Liver (tissue), 3 donors: ENCODE measurements around the gene PAX8.

Experiments
- EGR1 ChIP-seq, 2 donors: IDR thresholded peaks; 2 replicates each; pipeline ENCODE4 v1.6.1; 2016 to 2018; ENCODE audit warnings: antibody characterized with exemption in 2 of 2, low read depth in 2 of 2
- FOXA1 ChIP-seq: IDR thresholded peaks from 2 replicates; pipeline ENCODE4 v1.6.1; 2016; ENCODE audit warnings: antibody characterized with exemption
- GABPA ChIP-seq, 2 donors: IDR thresholded peaks in 1 of 2; conservative IDR thresholded peaks in 1 of 2; 2 replicates each; pipeline ENCODE4 v1.6.1; 2016; ENCODE audit warnings: antibody characterized with exemption in 2 of 2, mild to moderate bottlenecking in 1 of 2, moderate library complexity in 1 of 2
- HNF4A ChIP-seq, 2 donors: conservative IDR thresholded peaks; 2 replicates each; pipeline ENCODE4 v1.6.1; 2016; ENCODE audit warnings: antibody characterized with exemption in 2 of 2, mild to moderate bottlenecking in 2 of 2
- RAD21 ChIP-seq, 2 donors: IDR thresholded peaks; 2 replicates each; pipeline ENCODE4 v1.6.1; 2016; ENCODE audit warnings: antibody characterized with exemption in 2 of 2, mild to moderate bottlenecking in 2 of 2
- SP1 ChIP-seq: IDR thresholded peaks from 2 replicates; pipeline ENCODE4 v1.6.1; 2018; ENCODE audit warnings: antibody characterized with exemption, mild to moderate bottlenecking
- TAF1 ChIP-seq: conservative IDR thresholded peaks from 2 replicates; pipeline ENCODE4 v1.6.1; 2016; ENCODE audit warnings: antibody characterized with exemption, mild to moderate bottlenecking
- YY1 ChIP-seq: IDR thresholded peaks from 2 replicates; pipeline ENCODE4 v1.6.1; 2016; ENCODE audit warnings: antibody characterized with exemption, mild to moderate bottlenecking
- TF ChIP-seq, protein P1 (sequence below): fragments of 150-350 bp; IDR thresholded peaks from 2 replicates; pipeline ENCODE4 v1.5.1; 2017; ENCODE audit warnings: improper control_type of control experiment, low read depth, low read length; ENCODE audit not compliant: missing input control
- TF ChIP-seq, protein P2 (sequence below): IDR thresholded peaks from 2 replicates; pipeline ENCODE4 v1.6.1; 2016; ENCODE audit warnings: antibody characterized with exemption
- TF ChIP-seq, protein P3 (sequence below): IDR thresholded peaks from 2 replicates; pipeline ENCODE4 v1.6.1; 2016; ENCODE audit warnings: antibody characterized with exemption
- TF ChIP-seq, protein P4 (sequence below): IDR thresholded peaks from 2 replicates; pipeline ENCODE4 v1.6.1; 2016; ENCODE audit warnings: antibody characterized with exemption, mild to moderate bottlenecking
- donor health status: healthy.
- donor health status: healthy.

DNA sequence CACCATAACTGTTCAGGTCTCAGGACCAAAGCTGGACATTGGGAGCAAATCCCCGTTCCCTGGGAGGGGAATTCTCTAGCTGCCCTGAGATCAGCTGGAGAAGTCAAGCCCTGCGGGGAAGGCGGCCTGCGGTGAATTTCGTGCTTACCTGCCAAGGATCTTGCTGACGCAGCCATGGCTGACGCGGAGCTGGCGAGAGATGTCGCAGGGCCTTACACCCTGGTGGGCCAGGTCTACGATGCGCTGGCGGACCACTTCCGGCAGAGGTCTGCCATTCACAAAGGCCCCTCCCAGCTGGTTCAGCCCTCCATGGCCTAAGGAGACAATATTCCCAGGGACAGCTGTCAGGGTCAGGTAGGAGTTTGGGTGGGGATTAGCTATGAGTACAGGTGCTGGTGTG is 32.1 kb downstream of the PAX8 start:
- TF ChIP-seq, protein P1, sequence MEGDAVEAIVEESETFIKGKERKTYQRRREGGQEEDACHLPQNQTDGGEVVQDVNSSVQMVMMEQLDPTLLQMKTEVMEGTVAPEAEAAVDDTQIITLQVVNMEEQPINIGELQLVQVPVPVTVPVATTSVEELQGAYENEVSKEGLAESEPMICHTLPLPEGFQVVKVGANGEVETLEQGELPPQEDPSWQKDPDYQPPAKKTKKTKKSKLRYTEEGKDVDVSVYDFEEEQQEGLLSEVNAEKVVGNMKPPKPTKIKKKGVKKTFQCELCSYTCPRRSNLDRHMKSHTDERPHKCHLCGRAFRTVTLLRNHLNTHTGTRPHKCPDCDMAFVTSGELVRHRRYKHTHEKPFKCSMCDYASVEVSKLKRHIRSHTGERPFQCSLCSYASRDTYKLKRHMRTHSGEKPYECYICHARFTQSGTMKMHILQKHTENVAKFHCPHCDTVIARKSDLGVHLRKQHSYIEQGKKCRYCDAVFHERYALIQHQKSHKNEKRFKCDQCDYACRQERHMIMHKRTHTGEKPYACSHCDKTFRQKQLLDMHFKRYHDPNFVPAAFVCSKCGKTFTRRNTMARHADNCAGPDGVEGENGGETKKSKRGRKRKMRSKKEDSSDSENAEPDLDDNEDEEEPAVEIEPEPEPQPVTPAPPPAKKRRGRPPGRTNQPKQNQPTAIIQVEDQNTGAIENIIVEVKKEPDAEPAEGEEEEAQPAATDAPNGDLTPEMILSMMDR: no peak
- TF ChIP-seq RAD21 (IDR thresholded peaks at IDR 0.05) (no peak), HNF4A (conservative IDR thresholded peaks at IDR 0.05) (no peak), GABPA (IDR thresholded peaks at IDR 0.05 in 1 of 2, conservative IDR thresholded peaks at IDR 0.05 in 1 of 2) (no peak), YY1 (no peak), TAF1 (no peak), SP1 (no peak), FOXA1 (no peak), EGR1 (IDR thresholded peaks at IDR 0.05; ENCODE audit: low read depth in 2 of 2) (no peak)
- TF ChIP-seq, protein P2, sequence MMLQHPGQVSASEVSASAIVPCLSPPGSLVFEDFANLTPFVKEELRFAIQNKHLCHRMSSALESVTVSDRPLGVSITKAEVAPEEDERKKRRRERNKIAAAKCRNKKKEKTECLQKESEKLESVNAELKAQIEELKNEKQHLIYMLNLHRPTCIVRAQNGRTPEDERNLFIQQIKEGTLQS: no peak
- TF ChIP-seq, protein P3, sequence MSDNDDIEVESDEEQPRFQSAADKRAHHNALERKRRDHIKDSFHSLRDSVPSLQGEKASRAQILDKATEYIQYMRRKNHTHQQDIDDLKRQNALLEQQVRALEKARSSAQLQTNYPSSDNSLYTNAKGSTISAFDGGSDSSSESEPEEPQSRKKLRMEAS: no peak
- TF ChIP-seq, protein P4, sequence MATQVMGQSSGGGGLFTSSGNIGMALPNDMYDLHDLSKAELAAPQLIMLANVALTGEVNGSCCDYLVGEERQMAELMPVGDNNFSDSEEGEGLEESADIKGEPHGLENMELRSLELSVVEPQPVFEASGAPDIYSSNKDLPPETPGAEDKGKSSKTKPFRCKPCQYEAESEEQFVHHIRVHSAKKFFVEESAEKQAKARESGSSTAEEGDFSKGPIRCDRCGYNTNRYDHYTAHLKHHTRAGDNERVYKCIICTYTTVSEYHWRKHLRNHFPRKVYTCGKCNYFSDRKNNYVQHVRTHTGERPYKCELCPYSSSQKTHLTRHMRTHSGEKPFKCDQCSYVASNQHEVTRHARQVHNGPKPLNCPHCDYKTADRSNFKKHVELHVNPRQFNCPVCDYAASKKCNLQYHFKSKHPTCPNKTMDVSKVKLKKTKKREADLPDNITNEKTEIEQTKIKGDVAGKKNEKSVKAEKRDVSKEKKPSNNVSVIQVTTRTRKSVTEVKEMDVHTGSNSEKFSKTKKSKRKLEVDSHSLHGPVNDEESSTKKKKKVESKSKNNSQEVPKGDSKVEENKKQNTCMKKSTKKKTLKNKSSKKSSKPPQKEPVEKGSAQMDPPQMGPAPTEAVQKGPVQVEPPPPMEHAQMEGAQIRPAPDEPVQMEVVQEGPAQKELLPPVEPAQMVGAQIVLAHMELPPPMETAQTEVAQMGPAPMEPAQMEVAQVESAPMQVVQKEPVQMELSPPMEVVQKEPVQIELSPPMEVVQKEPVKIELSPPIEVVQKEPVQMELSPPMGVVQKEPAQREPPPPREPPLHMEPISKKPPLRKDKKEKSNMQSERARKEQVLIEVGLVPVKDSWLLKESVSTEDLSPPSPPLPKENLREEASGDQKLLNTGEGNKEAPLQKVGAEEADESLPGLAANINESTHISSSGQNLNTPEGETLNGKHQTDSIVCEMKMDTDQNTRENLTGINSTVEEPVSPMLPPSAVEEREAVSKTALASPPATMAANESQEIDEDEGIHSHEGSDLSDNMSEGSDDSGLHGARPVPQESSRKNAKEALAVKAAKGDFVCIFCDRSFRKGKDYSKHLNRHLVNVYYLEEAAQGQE: no peak
